HG03354 (cell line): ENCODE results near the gene TSPAN5.
"Not testable (repeated sequence)": the region's sequence is repeated elsewhere in the genome, so short reads cannot be mapped to it uniquely, and the experiment has no call there.

Experiments
- ATAC-seq: cut with Tn5 transposase; IDR thresholded peaks from one replicate; pipeline ENCODE4 v1.9.1; 2021; ENCODE audit warnings: mild to moderate bottlenecking; ENCODE audit not compliant: unreplicated experiment, poor library complexity, severe bottlenecking

The TSPAN5 gene

DNA sequence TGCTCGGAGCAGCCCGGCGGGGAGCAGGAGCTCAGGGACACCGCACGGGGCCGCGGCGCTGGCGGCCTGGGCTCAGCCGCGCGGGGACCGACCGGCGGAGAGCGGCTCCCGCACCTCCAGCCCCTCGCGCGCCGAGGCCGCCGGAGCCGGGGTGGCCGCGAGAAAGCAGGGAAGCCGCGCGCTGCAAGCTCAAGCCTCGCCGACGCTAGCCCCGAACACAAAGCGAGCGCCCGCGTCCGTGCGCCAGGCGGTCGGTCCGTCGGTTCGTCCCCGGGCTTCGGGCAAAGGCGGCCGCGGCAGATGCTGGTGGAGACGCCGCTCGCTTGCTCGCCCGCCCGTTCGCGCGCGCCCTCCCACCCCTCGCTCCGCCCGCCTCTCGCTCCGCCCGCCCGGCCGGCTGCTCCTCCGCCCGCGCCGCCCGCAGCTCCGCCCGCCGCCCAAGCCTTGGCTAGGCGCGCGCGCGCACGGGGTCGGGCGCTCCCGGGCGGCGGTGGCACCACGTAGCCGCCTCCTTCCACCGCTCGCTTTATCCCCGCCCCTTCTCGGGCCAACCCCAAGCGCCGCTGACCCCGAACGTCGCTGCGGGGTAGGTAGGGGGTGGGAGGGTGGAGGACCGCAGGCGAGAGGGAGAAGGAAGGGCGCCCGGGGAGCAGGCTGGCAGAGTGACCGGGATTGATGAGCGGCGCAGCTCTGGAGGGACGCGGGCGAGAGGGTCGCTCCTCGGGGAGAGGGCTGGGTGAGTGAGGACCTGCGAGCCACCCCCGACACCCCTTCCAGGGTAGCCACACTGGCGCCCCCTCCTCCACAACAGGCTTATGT, at the start of gene TSPAN5:
Gene TSPAN5, minus strand, starts transcription at position 325 of the 819 bp plus-strand sequence.
- ATAC-seq, result peak; percentile 74

DNA sequence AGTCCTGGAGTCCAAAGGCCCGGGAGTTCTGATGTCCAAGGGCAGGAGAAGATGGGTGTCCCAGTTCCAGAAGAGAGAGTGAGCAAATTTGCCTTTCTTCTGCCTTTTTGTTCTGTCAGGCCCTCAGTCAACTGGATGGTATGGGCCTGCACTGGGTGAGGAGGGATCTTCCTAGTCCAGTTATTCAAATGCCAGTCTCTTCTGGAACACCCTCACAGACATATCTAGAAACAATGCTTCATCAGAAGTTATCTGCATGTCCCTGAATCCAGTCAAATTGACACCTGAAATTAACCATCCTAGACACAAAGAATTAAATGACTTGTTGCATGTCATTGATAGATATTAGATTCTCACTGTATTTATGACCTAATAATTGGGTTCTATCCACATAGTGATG, 48.5 kb upstream of the TSPAN5 start:
- no peak for ATAC-seq

DNA sequence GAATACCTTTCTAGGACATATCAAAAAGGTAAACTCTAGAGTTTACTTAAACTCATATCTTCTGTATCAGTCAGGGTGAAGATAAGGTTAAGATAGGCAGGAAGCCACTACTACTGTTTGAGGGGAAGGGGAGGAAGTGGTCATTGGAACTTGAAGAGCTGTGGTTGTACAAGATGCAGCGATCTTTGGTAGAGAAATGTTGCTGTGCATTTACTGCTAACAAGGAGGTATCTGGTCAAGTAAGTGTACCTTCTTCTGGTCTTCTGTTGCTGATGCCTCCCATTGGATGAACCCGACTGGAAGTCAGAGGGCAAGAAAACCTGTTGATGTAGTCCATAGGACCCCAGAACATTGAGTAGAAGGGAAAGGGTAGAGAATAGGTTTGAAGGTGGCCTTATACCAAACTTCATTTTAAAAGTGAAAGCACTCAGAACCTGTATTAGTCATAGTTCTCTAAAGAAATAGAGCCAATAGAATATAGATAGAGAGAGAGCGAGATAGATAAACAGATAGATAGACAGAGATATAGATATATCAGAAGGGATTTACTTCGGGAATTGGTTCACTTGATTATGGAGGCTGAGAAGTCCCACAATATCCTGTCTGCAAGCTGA, 47.9 kb upstream of the TSPAN5 start:
- ATAC-seq, result no peak

DNA sequence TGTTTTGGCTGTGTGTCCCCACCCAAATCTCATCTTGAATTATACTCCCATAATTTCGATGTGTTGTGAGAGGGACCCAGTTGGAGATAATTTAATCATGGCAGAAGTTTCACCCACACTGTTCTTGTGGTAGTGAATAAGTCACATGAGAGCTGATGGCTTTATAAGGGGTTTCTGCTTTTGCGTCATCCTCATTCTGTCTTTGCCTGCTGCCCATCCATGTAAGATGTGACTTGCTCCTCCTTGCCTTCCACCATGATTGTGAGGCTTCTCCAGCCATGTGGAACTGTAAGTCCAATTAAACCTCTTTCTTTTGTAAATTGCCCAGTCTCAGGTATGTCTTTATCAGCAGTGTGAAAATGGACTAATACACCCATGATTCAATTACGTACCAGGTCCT, 47.2 kb upstream of the TSPAN5 start:
- not testable (repeated sequence) for ATAC-seq

DNA sequence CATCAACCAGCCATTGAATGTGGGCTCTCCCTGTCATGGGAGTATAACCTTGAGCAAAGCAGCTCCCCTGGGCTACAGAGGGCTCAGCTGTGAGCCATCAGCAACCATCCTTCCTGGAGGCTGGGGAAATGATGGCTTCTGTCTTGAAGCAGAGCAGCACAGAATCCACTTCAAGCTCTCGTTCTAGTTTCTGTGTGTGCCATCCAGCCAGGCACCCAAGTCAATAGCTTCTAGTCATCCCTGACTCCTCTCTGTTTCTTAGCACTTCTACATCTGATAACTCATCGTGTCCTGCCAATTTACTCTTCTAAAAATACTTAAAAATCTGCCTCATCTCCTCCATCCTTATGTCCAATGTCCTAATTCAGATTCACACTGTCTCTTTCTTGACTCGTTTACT, 42.2 kb upstream of the TSPAN5 start:
- ATAC-seq, result no peak

DNA sequence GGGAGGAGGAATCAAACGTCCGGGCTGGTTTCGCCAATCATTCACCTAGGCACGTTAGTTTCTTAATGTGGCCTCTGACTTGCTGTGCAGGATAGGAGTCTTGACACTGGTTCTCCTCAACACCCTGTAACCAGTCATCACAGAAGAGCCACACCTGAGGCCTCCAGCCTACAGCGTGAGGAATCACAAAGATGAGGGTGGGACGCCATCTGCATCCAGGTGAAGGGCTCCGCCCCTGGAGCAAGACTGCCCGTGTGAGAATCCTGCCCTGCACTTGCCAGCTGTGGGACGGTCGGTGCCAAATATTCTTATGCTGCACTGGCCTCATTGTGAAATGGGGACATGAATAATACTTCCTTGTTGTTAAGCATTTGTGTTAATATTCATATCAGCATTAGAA, 35.7 kb upstream of the TSPAN5 start:
- ATAC-seq, result no peak

DNA sequence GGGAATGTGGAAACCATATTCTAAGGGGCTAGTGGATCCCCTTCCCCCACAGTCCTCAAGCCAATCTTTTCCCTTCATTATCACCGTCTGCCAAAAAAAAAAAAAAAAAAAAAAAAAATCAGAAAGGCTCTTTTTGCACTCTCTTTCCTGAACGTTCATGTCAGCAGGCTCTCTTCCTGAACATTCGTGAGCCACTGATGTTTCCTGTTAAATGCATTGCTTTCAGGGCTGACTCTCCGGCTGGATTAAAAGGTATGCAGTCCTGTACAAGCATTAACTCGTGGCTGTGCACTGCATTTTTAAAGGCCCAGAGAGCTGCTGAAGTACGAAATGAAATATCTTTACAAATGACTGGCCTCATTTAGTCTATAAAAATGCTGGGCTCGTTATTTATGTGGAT, 34.0 kb upstream of the TSPAN5 start:
- ATAC-seq, result no peak

DNA sequence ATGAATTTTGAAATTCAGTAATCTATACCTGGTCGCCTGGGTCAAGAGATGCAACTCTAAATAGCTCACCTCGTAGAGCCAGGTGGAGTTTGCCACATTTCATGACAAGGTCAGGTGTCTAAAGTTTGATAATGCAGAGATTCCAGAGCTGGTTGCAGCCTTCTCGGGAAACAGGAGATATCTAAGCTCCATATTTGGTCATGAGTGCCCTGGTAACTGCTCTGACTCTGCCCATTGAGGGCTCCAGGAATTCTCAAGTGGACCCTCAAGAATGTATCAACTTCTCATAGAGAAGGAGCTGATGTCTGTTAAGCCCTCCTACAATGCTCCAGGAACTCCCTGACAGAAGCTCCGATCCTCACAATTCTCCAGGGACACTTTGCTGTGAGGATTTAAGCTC, 33.2 kb upstream of the TSPAN5 start:
- ATAC-seq, result no peak

DNA sequence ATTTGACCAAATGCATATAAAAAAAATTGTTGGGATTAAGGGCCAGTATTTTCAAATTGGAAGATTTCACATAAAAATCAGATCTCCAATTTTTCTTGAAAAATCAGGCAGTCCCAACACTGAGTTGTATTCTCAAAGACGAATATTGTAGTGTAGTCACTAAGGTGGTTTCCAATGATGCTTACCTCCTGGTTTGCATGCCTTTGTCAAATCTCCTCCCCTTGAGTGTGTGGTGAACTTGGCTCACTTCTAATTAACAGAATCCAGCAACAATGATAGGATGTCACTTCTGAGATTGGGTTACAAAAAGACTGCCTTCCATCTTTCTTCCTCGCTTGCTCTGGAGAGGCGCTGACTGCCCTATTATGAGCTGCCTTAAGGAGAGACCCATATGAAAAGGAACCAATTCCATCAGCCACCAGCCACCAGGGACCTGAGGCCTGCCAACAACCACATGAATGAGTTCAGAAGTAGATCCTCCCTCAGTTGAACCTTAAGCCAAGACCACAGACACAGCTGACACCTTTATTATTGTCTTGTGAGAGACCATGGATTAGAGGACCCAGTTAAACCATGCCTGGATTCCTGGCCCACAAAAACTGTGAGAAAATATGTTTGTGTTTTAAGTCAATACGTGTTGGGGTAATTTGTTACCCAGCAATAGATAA, 31.2 kb upstream of the TSPAN5 start:
- ATAC-seq, result no peak

DNA sequence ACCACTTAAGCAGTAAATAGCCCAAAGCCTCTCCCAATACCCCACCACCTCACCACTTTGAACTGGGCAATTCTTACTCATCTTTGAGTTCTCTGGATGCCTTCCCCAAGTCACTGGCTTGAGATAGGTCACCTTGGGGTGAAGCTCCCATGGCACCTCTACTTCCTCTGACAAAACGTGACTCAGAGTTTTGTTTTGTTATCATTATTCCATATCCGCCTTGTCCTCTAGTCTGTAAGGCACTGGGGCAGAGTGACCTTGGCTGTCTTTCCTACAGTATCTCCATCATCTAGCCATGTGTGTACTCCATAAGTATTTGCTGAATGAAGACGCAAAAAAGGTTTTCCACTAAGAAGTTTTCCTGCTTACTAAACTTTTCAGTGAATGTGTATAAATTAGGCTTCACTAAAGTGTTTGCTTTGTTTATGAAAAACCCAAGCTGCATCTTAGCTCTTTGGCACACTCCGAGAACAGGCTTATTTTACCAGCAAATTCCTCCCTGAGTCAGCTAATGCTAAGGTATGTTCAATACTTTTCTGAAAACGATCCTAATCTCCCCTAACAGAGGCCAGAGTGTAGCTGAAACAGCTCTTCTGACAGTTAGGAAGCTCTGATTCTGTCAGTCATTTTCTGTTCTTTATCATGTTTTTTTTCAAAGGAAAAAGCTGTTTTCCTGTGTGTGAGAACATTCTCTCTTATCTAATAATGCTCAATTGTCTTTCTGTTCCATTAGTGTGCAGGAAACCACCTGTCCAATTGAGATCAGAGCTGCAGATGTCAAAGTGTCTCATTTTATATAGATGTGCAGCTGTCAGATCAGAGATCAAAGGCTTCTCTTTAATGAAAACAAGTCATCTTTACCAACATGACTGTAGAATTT, 30.2 kb upstream of the TSPAN5 start:
- ATAC-seq, result no peak

DNA sequence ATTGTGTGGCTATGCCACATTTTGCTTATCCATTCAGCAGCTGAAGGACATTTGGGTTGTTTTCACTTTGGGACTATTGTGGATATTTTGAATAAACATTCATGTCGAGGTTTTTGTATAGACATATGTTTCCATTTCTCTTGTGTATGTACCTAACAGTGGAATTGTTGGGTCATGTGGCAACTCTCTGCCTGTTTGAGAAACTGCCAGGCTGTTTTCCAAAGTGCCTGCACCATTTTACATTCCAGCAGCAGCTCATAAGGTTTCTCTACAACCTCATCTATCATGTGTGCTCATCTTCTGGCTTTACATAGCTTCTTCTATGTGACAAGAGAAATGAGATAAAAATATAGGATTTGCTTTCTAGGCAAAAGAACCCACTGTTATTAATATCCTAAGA, 29.5 kb upstream of the TSPAN5 start:
- ATAC-seq, result no peak

DNA sequence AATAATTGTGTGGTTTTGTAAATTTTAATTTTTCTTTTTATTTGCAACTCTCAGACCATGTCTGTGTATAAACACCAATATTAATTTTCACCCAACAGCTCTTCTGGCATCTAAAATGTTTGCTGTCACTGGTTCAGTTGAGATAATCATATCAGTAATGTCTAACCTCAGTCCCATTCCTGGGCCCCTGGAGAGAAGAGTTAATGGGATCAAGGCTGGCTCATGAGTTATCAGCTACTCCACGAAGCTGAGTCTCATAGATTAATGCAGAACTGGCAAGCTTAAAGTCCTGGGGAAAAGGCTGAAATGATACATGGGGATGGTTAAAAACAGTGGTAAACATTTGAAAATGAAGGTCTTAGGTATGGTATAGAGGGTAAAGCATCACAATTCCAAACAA, 28.4 kb upstream of the TSPAN5 start:
- no peak for ATAC-seq

DNA sequence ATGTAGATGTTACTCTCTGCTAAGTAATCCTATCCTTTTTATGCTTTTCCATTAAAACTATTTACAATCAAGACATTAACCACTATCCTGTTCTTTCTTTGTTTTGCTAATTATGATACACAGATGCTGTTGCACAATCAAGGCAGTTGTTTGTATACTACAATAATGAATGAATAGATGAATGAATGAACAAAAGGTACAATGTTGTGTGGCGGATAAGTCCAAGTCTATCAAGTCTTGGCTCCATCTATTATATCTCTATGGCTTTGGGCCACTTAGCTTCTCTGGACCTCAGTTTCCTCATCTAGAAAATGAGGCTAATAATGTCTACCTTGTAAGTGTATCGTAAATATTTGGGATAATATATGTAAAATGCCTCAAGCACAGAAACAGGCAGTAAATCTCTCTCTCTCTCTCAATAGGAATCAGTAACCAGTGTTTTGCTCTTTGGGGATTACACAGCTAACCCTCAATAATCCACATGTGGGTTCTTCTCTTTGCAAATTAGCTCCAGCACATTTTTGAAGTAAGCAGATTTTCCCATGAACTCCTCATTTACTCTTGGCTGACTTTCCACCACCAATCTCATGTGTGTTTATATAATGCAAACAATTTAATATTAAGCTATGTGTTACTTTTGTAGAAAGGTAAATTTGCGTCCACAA, 27.8 kb upstream of the TSPAN5 start:
- ATAC-seq, result no peak

DNA sequence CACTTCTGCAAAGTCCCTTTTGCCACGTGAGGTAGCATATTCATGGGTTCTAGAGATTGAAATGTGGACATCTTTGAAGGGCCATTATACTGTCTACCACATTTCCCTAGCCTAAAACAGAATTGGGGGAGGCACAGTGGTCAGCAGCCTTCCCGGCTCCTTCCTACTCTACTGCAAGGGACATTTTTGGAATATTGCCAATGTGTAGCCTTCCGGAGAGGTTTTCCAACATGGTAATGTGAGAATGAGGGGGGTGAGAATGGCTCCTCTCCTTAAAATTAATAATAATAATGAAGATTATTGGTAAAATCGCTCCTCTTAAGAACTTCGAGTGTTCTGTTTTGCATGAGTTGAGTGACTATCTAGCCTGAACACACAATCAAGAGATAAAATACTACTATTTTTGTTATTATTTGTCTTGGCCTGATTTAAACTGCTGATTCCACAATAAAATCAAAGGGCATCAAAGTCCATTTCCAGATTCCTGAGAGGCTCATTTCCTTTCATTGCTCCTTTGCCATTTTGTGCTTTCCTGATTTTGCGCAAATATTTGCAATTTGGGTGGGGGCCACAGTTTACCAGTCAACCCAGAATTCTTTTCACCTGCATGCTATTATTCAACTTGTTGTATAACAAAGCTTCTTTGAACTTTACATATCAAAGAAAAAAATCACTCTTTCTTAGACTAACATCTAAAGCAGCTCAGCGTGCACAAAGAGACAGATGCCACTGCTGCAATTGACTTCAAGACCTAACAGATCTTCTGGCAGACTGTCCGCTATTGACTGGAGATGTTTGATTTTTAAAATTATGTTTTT, 27.0 kb upstream of the TSPAN5 start:
- no peak for ATAC-seq

DNA sequence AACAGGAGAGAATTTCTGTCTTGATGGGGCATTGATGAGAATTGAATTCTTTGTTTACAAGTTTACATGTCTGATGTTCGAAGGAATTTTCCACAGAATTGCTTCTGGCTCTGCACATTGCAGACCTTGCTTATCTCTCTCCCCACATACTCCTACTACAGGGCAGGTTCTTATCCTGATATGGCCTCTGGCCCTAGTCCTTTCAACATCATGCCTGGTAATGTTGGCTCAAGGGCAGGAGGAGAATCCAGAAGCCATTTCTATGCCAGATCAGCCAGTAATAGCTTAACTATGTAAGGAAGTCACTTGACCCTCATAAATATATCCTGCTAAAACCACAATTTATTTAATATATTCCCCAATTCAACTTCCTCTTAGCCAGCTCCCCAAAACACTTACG, 24.3 kb upstream of the TSPAN5 start:
- no peak for ATAC-seq

DNA sequence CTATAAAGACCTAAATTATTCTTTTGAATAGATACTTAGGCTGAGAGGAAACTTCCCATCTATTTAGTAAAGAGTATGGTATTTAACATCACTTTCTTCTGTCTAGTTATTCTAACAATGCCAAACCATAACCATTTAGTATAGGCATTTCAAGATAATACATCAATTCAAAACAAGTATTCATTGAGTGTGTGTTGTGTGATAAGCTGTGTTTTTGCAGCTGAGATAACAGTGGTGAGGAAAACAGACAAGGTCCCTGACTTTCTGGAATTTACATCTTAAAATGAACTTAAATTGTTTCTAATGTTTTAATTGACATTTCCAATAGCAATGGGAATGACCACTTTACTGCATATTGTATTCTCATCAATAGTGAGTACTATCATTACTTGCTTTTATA, 22.4 kb upstream of the TSPAN5 start:
- ATAC-seq, result no peak

DNA sequence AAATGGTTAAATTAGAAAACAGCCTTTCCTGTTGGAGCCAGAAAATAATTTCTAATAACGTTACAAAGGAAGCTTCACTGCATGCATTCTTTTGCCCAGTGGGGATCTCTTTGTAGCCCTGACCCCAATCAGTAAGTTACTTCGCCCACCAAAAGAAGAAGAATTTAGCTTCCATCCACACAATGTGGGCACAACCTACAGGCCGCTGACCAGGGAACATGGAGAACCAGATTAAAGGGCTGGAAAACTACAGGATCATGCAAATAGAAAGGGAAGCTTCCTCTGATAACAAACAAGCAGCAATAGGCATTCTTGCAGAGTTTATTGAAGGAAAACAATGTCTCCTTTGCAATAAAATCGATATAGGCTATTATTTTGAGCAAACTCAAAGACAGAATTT, 21.3 kb upstream of the TSPAN5 start:
- no peak for ATAC-seq

DNA sequence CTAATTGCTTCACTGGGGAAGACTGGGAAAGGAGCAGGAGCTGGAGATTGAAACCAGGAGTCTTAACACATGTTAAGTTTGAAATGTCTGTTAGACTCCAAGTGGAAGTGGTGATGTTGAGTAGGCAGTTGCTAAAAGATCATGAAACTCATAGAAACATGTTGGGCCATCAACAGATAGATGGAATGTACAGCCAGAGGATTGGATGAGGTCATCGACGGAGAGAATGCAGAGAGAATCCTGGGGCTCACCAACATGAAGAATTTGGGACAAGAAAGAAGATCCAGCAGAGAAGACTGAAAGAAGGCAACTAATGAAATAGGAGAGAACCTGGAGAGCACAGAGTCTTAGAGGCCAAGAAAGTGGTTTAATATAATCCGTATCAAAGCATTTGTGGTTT, 19.4 kb upstream of the TSPAN5 start:
- no peak for ATAC-seq
